Measurements from ENCODE around the gene EMP2.

The EMP2 gene

DNA sequence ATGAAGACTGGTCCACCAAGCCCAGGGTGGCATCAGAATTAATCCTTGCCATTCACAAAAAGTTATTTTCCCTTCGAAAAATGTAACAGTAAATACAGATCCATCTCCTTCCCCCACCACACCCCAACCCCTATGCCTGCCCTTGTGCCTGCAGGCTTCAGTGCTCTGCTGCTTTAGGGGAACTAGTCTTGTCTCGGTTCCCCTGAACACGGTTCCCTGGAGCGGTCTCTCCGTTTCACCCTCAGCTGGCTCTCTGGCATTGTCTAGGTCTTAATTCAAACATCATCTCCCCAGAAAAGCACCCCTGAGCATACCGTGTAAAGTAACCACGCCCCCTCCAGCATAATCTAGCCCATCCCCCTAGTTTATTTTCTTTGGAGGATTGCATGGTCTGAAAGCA lies 25.8 kb downstream of the EMP2 start:
- no peaks in the 10 kb centered on the region for H3K9me3 ChIP-seq (ENCODE audit: control insufficient read depth in 2 of 2, low read length in 2 of 2)
- no peaks in the 10 kb centered on the region for H3K36me3 ChIP-seq (ENCODE audit: control insufficient read depth in 2 of 2, insufficient read depth in 2 of 2, low read length in 2 of 2)
- no peaks in the 10 kb centered on the region for H3K27me3 ChIP-seq (ENCODE audit: control insufficient read depth in 2 of 2, insufficient read depth in 2 of 2, low read length in 2 of 2)
- H3K27ac ChIP-seq (ENCODE audit: low read depth in 2 of 2, low read length in 2 of 2): no peak overlapping the region
- H3K9ac ChIP-seq (ENCODE audit: low read depth in 1 of 2, low read length in 2 of 2): no peak overlapping the region
- H3K4me1 ChIP-seq (ENCODE audit: control insufficient read depth in 2 of 2, insufficient read depth in 2 of 2, low read length in 2 of 2): peaks cover 0 to 8% of the 10 kb centered on the region in 2 donors
- H3K4me3 ChIP-seq (ENCODE audit: low read length in 2 of 2): no peak overlapping the region

DNA sequence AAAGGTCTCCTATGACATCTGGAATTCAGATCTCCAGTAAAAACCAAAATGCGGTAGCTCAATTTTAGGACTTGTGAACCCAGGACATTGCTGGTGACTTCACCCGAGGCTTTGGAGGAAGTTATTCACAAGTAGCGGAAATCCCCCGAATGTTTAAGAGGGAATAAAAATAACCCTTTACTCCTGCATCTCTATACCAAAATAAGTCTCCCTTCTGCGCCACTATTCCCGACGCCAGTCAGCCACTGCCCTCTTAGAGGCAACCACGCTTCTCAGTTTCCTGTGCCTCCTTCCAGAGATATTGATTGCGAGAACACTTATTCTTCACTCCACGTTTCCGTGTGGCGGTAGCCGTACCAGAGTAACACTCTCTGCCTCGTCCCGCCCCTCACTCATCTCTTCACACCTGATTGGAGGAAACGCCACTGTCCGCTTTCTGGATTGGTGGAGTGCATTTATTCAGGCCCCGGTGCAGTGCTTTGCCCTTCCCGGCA lies 27.4 kb downstream of the EMP2 start:
- peak overlapping the region in 1 of 2 donors; percentile 40 for H3K27ac ChIP-seq (ENCODE audit: low read depth in 2 of 2, low read length in 2 of 2)

DNA sequence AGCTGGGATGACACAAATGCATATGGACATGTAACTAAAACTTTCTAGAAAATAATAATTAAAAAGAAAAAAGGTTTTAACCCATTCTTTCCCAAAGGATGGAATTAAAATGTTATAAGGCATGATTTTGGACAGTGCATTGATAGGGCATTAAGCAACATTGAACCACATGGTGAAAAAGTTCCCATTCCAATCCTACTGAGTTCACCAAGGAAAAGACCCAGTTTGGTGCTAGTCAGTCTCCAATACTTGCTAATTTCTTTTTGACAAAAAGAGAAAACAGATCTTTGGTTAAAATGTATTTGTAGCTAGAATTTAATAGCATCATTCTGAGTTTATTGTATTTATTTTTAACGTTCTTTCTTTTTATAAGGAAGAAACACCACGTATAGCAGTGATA lies 28.1 kb downstream of the EMP2 start:
- no peak overlapping the region for H3K27ac ChIP-seq (ENCODE audit: low read depth in 2 of 2, low read length in 2 of 2)
- peaks cover 0 to 6% of the 10 kb centered on the region in 2 donors for H3K4me1 ChIP-seq (ENCODE audit: control insufficient read depth in 2 of 2, insufficient read depth in 2 of 2, low read length in 2 of 2)
- H3K9me3 ChIP-seq (ENCODE audit: control insufficient read depth in 2 of 2, low read length in 2 of 2): no peaks in the 10 kb centered on the region

More for the DNA sequence above, 27.4 kb downstream of the EMP2 start:
- Histone ChIP-seq H3K9ac (ENCODE audit: low read depth in 1 of 2, low read length in 2 of 2) (no peak overlapping the region), H3K4me1 (ENCODE audit: control insufficient read depth in 2 of 2, insufficient read depth in 2 of 2, low read length in 2 of 2) (peaks cover 0 to 3% of the 10 kb centered on the region in 2 donors), H3K9me3 (ENCODE audit: control insufficient read depth in 2 of 2, low read length in 2 of 2) (no peaks in the 10 kb centered on the region), H3K4me3 (ENCODE audit: low read length in 2 of 2) (peak overlapping the region; percentile 34 to 69), H3K27me3 (ENCODE audit: control insufficient read depth in 2 of 2, insufficient read depth in 2 of 2, low read length in 2 of 2) (no peaks in the 10 kb centered on the region), H3K36me3 (ENCODE audit: control insufficient read depth in 2 of 2, insufficient read depth in 2 of 2, low read length in 2 of 2) (no peaks in the 10 kb centered on the region)

GRCh38 chr16:10551881-10552280 lies 28.5 kb downstream of the EMP2 start:
- no peak overlapping the region for H3K4me3 ChIP-seq (ENCODE audit: low read length in 2 of 2)
- no peaks in the 10 kb centered on the region for H3K27me3 ChIP-seq (ENCODE audit: control insufficient read depth in 2 of 2, insufficient read depth in 2 of 2, low read length in 2 of 2)
- peaks cover 4 to 5% of the 10 kb centered on the region in 2 donors for H3K36me3 ChIP-seq (ENCODE audit: control insufficient read depth in 2 of 2, insufficient read depth in 2 of 2, low read length in 2 of 2)
- no peaks in the 10 kb centered on the region for H3K9me3 ChIP-seq (ENCODE audit: control insufficient read depth in 2 of 2, low read length in 2 of 2)
- H3K4me1 ChIP-seq (ENCODE audit: control insufficient read depth in 2 of 2, insufficient read depth in 2 of 2, low read length in 2 of 2): peaks cover 0 to 6% of the 10 kb centered on the region in 2 donors
- no peak overlapping the region for H3K27ac ChIP-seq (ENCODE audit: low read depth in 2 of 2, low read length in 2 of 2)
- H3K9ac ChIP-seq (ENCODE audit: low read depth in 1 of 2, low read length in 2 of 2): no peak overlapping the region

More for the DNA sequence above, 28.1 kb downstream of the EMP2 start:
- Histone ChIP-seq H3K36me3 (ENCODE audit: control insufficient read depth in 2 of 2, insufficient read depth in 2 of 2, low read length in 2 of 2) (peaks cover under 1% of the 10 kb centered on the region in 2 donors), H3K9ac (ENCODE audit: low read depth in 1 of 2, low read length in 2 of 2) (no peak overlapping the region), H3K4me3 (ENCODE audit: low read length in 2 of 2) (no peak overlapping the region), H3K27me3 (ENCODE audit: control insufficient read depth in 2 of 2, insufficient read depth in 2 of 2, low read length in 2 of 2) (no peaks in the 10 kb centered on the region)

GRCh38 chr16:10548404-10548803 lies 32.0 kb downstream of the EMP2 start:
- H3K27me3 ChIP-seq (ENCODE audit: control insufficient read depth in 2 of 2, insufficient read depth in 2 of 2, low read length in 2 of 2): no peaks in the 10 kb centered on the region
- peaks cover 21 to 22% of the 10 kb centered on the region in 2 donors for H3K36me3 ChIP-seq (ENCODE audit: control insufficient read depth in 2 of 2, insufficient read depth in 2 of 2, low read length in 2 of 2)
- no peak overlapping the region for H3K4me3 ChIP-seq (ENCODE audit: low read length in 2 of 2)
- H3K9me3 ChIP-seq (ENCODE audit: control insufficient read depth in 2 of 2, low read length in 2 of 2): no peaks in the 10 kb centered on the region
- H3K27ac ChIP-seq (ENCODE audit: low read depth in 2 of 2, low read length in 2 of 2): peak overlapping the region in 1 of 2 donors; percentile 47
- peaks cover 0 to 6% of the 10 kb centered on the region in 2 donors for H3K4me1 ChIP-seq (ENCODE audit: control insufficient read depth in 2 of 2, insufficient read depth in 2 of 2, low read length in 2 of 2)
- H3K9ac ChIP-seq (ENCODE audit: low read depth in 1 of 2, low read length in 2 of 2): no peak overlapping the region

GRCh38 chr16:10547708-10548107 lies 32.7 kb downstream of the EMP2 start:
- Histone ChIP-seq H3K4me1 (ENCODE audit: control insufficient read depth in 2 of 2, insufficient read depth in 2 of 2, low read length in 2 of 2) (peaks cover 0 to 6% of the 10 kb centered on the region in 2 donors), H3K4me3 (ENCODE audit: low read length in 2 of 2) (no peak overlapping the region), H3K27ac (ENCODE audit: low read depth in 2 of 2, low read length in 2 of 2) (peak overlapping the region in 1 of 2 donors; percentile 47), H3K9me3 (ENCODE audit: control insufficient read depth in 2 of 2, low read length in 2 of 2) (no peaks in the 10 kb centered on the region), H3K36me3 (ENCODE audit: control insufficient read depth in 2 of 2, insufficient read depth in 2 of 2, low read length in 2 of 2) (peaks cover 22 to 27% of the 10 kb centered on the region in 2 donors), H3K9ac (ENCODE audit: low read depth in 1 of 2, low read length in 2 of 2) (no peak overlapping the region), H3K27me3 (ENCODE audit: control insufficient read depth in 2 of 2, insufficient read depth in 2 of 2, low read length in 2 of 2) (no peaks in the 10 kb centered on the region)

GRCh38 chr16:10543231-10543977 lies 37.0 kb downstream of the EMP2 start:
- Histone ChIP-seq H3K4me3 (ENCODE audit: low read length in 2 of 2) (no peak overlapping the region), H3K9ac (ENCODE audit: low read depth in 1 of 2, low read length in 2 of 2) (no peak overlapping the region), H3K9me3 (ENCODE audit: control insufficient read depth in 2 of 2, low read length in 2 of 2) (no peaks in the 10 kb centered on the region), H3K4me1 (ENCODE audit: control insufficient read depth in 2 of 2, insufficient read depth in 2 of 2, low read length in 2 of 2) (peaks cover 0 to 8% of the 10 kb centered on the region in 2 donors), H3K27ac (ENCODE audit: low read depth in 2 of 2, low read length in 2 of 2) (no peak overlapping the region), H3K27me3 (ENCODE audit: control insufficient read depth in 2 of 2, insufficient read depth in 2 of 2, low read length in 2 of 2) (no peaks in the 10 kb centered on the region), H3K36me3 (ENCODE audit: control insufficient read depth in 2 of 2, insufficient read depth in 2 of 2, low read length in 2 of 2) (peaks cover 28 to 46% of the 10 kb centered on the region in 2 donors)

GRCh38 chr16:10541366-10541765 lies 39.0 kb downstream of the EMP2 start:
- no peak overlapping the region for H3K4me3 ChIP-seq (ENCODE audit: low read length in 2 of 2)
- H3K9me3 ChIP-seq (ENCODE audit: control insufficient read depth in 2 of 2, low read length in 2 of 2): no peaks in the 10 kb centered on the region
- H3K4me1 ChIP-seq (ENCODE audit: control insufficient read depth in 2 of 2, insufficient read depth in 2 of 2, low read length in 2 of 2): peaks cover 0 to 2% of the 10 kb centered on the region in 2 donors
- no peak overlapping the region for H3K27ac ChIP-seq (ENCODE audit: low read depth in 2 of 2, low read length in 2 of 2)
- H3K36me3 ChIP-seq (ENCODE audit: control insufficient read depth in 2 of 2, insufficient read depth in 2 of 2, low read length in 2 of 2): peaks cover 30 to 56% of the 10 kb centered on the region in 2 donors
- no peaks in the 10 kb centered on the region for H3K27me3 ChIP-seq (ENCODE audit: control insufficient read depth in 2 of 2, insufficient read depth in 2 of 2, low read length in 2 of 2)
- H3K9ac ChIP-seq (ENCODE audit: low read depth in 1 of 2, low read length in 2 of 2): no peak overlapping the region

GRCh38 chr16:10539793-10540192 lies 40.6 kb downstream of the EMP2 start:
- Histone ChIP-seq H3K36me3 (ENCODE audit: control insufficient read depth in 2 of 2, insufficient read depth in 2 of 2, low read length in 2 of 2) (peaks cover 29 to 47% of the 10 kb centered on the region in 2 donors), H3K27me3 (ENCODE audit: control insufficient read depth in 2 of 2, insufficient read depth in 2 of 2, low read length in 2 of 2) (no peaks in the 10 kb centered on the region), H3K4me3 (ENCODE audit: low read length in 2 of 2) (no peak overlapping the region), H3K27ac (ENCODE audit: low read depth in 2 of 2, low read length in 2 of 2) (no peak overlapping the region), H3K9ac (ENCODE audit: low read depth in 1 of 2, low read length in 2 of 2) (no peak overlapping the region), H3K9me3 (ENCODE audit: control insufficient read depth in 2 of 2, low read length in 2 of 2) (no peaks in the 10 kb centered on the region), H3K4me1 (ENCODE audit: control insufficient read depth in 2 of 2, insufficient read depth in 2 of 2, low read length in 2 of 2) (peaks cover 0 to 2% of the 10 kb centered on the region in 2 donors)

DNA sequence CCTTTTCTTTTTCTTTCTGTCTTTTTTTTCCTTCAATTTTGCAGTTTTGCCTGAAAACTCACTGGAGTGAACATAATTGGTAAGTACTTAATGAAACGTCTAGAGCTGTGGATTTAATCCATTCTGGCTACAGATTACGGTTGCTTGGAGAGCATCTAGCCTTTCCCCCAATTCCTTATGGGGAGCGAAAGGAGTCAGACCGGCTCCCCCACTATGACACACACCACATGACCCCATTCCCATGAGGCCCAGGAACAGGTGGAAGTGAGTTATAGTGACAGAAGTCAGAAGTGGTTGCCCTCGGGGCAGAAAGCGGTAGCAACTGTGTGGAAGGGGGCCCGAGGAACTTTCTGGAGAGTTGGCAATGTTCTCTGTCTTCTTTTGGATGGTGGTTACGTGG lies 41.2 kb downstream of the EMP2 start:
- Histone ChIP-seq H3K27ac (ENCODE audit: low read depth in 2 of 2, low read length in 2 of 2) (no peak overlapping the region), H3K4me3 (ENCODE audit: low read length in 2 of 2) (no peak overlapping the region), H3K9me3 (ENCODE audit: control insufficient read depth in 2 of 2, low read length in 2 of 2) (no peaks in the 10 kb centered on the region), H3K9ac (ENCODE audit: low read depth in 1 of 2, low read length in 2 of 2) (no peak overlapping the region), H3K36me3 (ENCODE audit: control insufficient read depth in 2 of 2, insufficient read depth in 2 of 2, low read length in 2 of 2) (peaks cover 31 to 49% of the 10 kb centered on the region in 2 donors), H3K4me1 (ENCODE audit: control insufficient read depth in 2 of 2, insufficient read depth in 2 of 2, low read length in 2 of 2) (peaks cover 0 to 2% of the 10 kb centered on the region in 2 donors), H3K27me3 (ENCODE audit: control insufficient read depth in 2 of 2, insufficient read depth in 2 of 2, low read length in 2 of 2) (no peaks in the 10 kb centered on the region)
